Vagina (tissue), 2 donors: Measurements from ENCODE around the gene PBX1.

Source experiments
- POLR2AphosphoS5 ChIP-seq, 2 donors: sonication (generic); formaldehyde crosslinking; IDR thresholded peaks; one replicate each; pipeline ENCODE4 v1.9.0; 2017; ENCODE audit warnings: antibody characterized with exemption in 2 of 2, mild to moderate bottlenecking in 2 of 2, low read depth in 1 of 2; ENCODE audit not compliant: insufficient read depth in 1 of 2
- TF ChIP-seq, protein P1 (sequence below), 3 experiments: fragments of 450-650 bp in 2 of 3; fragments of 200-600 bp in 1 of 3; sonication (generic) in 1 of 3; IDR thresholded peaks; one replicate each; pipeline ENCODE4 v1.5.1; 2017 to 2019; ENCODE audit warnings: antibody characterized with exemption in 3 of 3, mild to moderate bottlenecking in 2 of 3, moderate library complexity in 2 of 3

DNA sequence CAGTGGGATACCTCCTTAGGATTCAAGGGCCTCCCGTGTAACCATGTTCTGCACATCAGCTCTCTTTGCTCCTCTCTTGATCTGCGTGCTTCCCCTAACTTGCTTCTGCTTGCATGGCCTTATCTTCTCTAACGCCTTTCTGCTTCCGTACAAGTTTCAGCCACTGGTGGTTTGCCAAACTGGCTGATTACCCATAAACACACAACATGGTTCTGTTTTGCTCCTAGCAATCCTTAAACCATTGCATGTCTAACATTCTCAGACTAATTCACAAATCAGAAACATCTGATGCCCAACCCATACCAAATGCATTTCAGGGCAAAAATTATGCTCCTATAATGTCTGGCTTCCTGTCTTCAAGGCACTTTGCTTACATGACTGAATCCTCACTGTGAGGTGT is 166.4 kb downstream of the PBX1 start:
- no peak for TF ChIP-seq POLR2AphosphoS5 (IDR thresholded peaks at IDR 0.05; ENCODE audit: insufficient read depth in 1 of 2, low read depth in 1 of 2)
- TF ChIP-seq, protein P1, sequence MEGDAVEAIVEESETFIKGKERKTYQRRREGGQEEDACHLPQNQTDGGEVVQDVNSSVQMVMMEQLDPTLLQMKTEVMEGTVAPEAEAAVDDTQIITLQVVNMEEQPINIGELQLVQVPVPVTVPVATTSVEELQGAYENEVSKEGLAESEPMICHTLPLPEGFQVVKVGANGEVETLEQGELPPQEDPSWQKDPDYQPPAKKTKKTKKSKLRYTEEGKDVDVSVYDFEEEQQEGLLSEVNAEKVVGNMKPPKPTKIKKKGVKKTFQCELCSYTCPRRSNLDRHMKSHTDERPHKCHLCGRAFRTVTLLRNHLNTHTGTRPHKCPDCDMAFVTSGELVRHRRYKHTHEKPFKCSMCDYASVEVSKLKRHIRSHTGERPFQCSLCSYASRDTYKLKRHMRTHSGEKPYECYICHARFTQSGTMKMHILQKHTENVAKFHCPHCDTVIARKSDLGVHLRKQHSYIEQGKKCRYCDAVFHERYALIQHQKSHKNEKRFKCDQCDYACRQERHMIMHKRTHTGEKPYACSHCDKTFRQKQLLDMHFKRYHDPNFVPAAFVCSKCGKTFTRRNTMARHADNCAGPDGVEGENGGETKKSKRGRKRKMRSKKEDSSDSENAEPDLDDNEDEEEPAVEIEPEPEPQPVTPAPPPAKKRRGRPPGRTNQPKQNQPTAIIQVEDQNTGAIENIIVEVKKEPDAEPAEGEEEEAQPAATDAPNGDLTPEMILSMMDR (IDR thresholded peaks at IDR 0.05) = no peak
